Suprapubic skin (tissue), 4 donors: ENCODE data around the gene DNAAF1. TPM values are rescaled to one million over a fixed set of nuclear protein-coding genes. Genes with fewer than 3 reads are reported as not detected.
A peak's percentile ranks its signal among the peaks of the same experiment; 100 is the strongest.

Experiments
- DNase-seq, 2 donors: peaks; one replicate each; pipeline ENCODE4 v3.0.0-alpha.2; 2019; ENCODE audit warnings: low spot score in 2 of 2
- H3K27ac ChIP-seq: fragments of 200-600 bp; sonication (generic); one replicate; pipeline ENCODE4 v1.5.1; 2019
- H3K27me3 ChIP-seq: fragments of 200-600 bp; sonication (generic); one replicate; pipeline ENCODE4 v1.5.1; 2019
- H3K36me3 ChIP-seq: fragments of 200-600 bp; sonication (generic); one replicate; pipeline ENCODE4 v1.5.1; 2019
- H3K4me1 ChIP-seq: fragments of 200-600 bp; sonication (generic); one replicate; pipeline ENCODE4 v1.5.1; 2019
- H3K4me3 ChIP-seq: fragments of 200-600 bp; sonication (generic); one replicate; pipeline ENCODE4 v1.5.1; 2019; ENCODE audit warnings: mild to moderate bottlenecking
- H3K9me3 ChIP-seq: fragments of 200-600 bp; sonication (generic); one replicate; pipeline ENCODE4 v1.5.1; 2019
- EP300 ChIP-seq: sonication (generic); formaldehyde crosslinking; IDR thresholded peaks from one replicate; pipeline ENCODE4 v1.6.1; 2017; ENCODE audit warnings: antibody characterized with exemption
- POLR2A ChIP-seq, 2 donors: fragments of 450-650 bp; IDR thresholded peaks; one replicate each; pipeline ENCODE4 v1.6.1; 2017; ENCODE audit warnings: antibody characterized with exemption in 2 of 2, mild to moderate bottlenecking in 2 of 2, moderate library complexity in 2 of 2
- POLR2AphosphoS5 ChIP-seq, 3 donors: sonication (generic); formaldehyde crosslinking; IDR thresholded peaks; one replicate each; pipeline ENCODE4 v1.6.1; 2017; ENCODE audit warnings: antibody characterized with exemption in 3 of 3
- WGBS: methylation state at CpG from one replicate; pipeline ENCODE4 v1.1.5; 2018; 5-methylcytosine and 5-hydroxymethylcytosine counted together
- total RNA-seq, 4 donors: library from RNA; depleted of rRNA; stranded (reverse); fragments of >200 nt; gene quantifications; one replicate each; pipeline ENCODE4 v1.1.0, GENCODE V29; 2016
- TF ChIP-seq, protein P1 (sequence below), 2 donors: fragments of 200-600 bp in 1 of 2; fragments of 450-650 bp in 1 of 2; sonication (generic) in 1 of 2; IDR thresholded peaks; one replicate each; pipeline ENCODE4 v1.5.1; 2016 to 2019; ENCODE audit warnings: antibody characterized with exemption in 2 of 2, mild to moderate bottlenecking in 1 of 2, moderate library complexity in 1 of 2

The DNAAF1 gene
- total RNA-seq: under 1 TPM in 2 of 4 donors, not detected in 2; 0.72 to 0.89 TPM

DNA sequence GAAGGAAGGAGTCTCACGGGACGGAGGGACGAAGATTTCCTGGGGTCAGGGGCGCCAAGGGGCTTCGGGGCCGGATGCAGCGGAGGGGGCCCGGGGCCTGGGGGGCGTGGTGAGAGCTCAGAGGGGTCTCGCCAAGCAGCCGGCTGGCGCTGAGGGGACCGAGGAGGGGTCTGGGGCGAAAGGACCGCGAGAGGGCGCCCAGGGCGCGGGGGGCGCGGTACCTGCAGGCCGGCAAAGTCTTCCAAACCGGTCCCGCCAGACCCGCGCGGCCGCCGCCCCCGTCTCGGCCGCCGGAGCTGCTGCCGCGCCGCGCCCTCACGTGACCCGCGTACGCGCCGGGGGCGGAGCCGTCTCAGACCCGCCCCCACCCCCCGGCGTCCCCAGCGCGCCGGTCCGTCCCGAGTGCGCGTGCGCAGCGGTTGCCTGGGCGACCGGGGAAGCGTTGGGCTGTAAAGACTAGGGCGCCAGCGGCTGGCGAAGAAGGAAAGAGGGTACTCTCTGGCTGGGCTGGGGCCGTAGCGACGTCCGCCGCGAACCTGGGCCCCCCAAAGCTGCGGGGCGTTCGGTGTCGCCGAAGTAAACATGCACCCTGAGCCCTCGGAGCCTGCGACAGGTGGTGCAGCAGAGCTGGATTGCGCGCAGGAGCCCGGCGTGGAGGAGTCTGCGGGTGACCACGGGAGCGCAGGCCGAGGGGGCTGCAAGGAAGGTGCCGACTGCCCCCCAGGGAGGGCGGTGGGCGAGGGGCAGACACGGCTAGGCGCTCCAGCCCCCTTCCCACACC lies at the start of gene DNAAF1, which contains the start of gene HSDL1:
Gene DNAAF1, plus strand, starts transcription at position 450 of the 781 bp plus-strand sequence. Its CDS starts 133 bp downstream, at position 583.
Gene HSDL1, minus strand, starts transcription at position 319 of the 781 bp plus-strand sequence. CDS start 13,856 bp downstream, outside the sequence.
- Histone ChIP-seq H3K27ac (peak within 1 kb of the TSS; percentile 75), H3K36me3 (no peaks in the 10 kb centered on the region), H3K27me3 (no peaks in the 10 kb centered on the region), H3K9me3 (no peaks in the 10 kb centered on the region), H3K4me1 (peaks cover 16% of the 10 kb centered on the region), H3K4me3 (peak within 1 kb of the TSS; percentile 83)
- peak; percentile 92 for DNase-seq
- WGBS: under 1% methylated on average over 55 of the region's 89 CpGs
- no peak for TF ChIP-seq POLR2AphosphoS5 (IDR thresholded peaks at IDR 0.05)
- no peak for TF ChIP-seq POLR2A (IDR thresholded peaks at IDR 0.05)
- TF ChIP-seq, protein P1, sequence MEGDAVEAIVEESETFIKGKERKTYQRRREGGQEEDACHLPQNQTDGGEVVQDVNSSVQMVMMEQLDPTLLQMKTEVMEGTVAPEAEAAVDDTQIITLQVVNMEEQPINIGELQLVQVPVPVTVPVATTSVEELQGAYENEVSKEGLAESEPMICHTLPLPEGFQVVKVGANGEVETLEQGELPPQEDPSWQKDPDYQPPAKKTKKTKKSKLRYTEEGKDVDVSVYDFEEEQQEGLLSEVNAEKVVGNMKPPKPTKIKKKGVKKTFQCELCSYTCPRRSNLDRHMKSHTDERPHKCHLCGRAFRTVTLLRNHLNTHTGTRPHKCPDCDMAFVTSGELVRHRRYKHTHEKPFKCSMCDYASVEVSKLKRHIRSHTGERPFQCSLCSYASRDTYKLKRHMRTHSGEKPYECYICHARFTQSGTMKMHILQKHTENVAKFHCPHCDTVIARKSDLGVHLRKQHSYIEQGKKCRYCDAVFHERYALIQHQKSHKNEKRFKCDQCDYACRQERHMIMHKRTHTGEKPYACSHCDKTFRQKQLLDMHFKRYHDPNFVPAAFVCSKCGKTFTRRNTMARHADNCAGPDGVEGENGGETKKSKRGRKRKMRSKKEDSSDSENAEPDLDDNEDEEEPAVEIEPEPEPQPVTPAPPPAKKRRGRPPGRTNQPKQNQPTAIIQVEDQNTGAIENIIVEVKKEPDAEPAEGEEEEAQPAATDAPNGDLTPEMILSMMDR (IDR thresholded peaks at IDR 0.05): no peak
- no peak for TF ChIP-seq EP300

DNA sequence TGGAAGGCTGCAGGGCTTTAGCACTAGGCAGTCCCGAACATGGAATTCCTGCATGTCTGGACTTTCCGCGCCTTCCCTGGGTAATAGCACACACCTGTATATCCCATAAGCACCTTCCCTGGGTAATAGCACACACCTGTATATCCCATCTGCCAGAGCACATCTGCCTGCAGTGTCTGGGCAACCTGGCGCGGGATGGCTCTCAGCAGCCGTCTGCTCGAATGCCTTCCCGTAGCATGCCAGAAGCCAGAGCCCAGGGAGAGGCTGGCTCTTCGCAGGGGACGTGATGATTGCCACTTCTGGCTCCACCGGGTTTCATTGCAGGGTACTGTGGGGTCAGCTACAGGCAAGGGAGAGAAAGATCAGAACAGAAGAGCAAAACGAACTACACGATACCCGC lies 49.6 kb upstream of the DNAAF1 start:
- DNase-seq: no peak
- H3K27me3 ChIP-seq: no peaks in the 10 kb centered on the region
- 91% methylated on average over 14 of the region's 14 CpGs for WGBS
- TF ChIP-seq EP300: no peak
- TF ChIP-seq POLR2AphosphoS5 (IDR thresholded peaks at IDR 0.05): no peak
- TF ChIP-seq, protein P1 (IDR thresholded peaks at IDR 0.05): no peak
- no peak for TF ChIP-seq POLR2A (IDR thresholded peaks at IDR 0.05)
- no peak overlapping the region for H3K4me3 ChIP-seq
- H3K4me1 ChIP-seq: no peaks in the 10 kb centered on the region
- H3K27ac ChIP-seq: no peak overlapping the region
- peaks cover 85% of the 10 kb centered on the region for H3K36me3 ChIP-seq
- no peaks in the 10 kb centered on the region for H3K9me3 ChIP-seq

DNA sequence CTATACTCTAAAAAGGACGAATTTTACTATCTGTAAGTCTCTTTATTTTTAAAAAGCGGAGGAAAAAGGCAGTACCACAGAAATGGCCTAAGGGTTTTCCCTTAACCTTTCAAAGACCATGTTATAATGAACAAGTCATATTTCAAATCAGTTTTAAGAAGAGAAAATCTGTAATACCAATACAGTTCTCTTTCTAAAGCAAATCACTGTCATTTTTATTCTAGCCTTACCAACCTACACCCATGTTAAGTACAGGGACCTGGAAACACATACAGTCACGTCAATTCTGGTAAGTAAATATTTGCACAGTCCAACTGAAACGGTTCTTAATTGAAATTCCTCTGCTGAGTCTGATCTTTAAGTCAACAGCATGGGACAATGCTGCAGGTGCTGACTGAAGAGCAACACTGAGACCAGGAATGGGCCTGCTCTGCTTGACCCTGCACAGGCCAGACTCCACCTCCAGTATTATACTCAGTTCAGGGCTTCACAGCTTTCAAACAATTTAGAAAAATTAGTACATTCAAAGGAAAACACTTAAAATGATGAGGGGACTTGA lies 48.6 kb upstream of the DNAAF1 start:
- H3K27me3 ChIP-seq: no peaks in the 10 kb centered on the region
- TF ChIP-seq POLR2A (IDR thresholded peaks at IDR 0.05): no peak
- TF ChIP-seq EP300: no peak
- TF ChIP-seq, protein P1 (IDR thresholded peaks at IDR 0.05): no peak
- TF ChIP-seq POLR2AphosphoS5 (IDR thresholded peaks at IDR 0.05): no peak
- no peaks in the 10 kb centered on the region for H3K4me1 ChIP-seq
- H3K36me3 ChIP-seq: peaks cover 79% of the 10 kb centered on the region
- DNase-seq: no peak
- no peaks in the 10 kb centered on the region for H3K9me3 ChIP-seq
- H3K4me3 ChIP-seq: no peak overlapping the region
- H3K27ac ChIP-seq: no peak overlapping the region
- 82% methylated on average over 4 of the region's 4 CpGs for WGBS

DNA sequence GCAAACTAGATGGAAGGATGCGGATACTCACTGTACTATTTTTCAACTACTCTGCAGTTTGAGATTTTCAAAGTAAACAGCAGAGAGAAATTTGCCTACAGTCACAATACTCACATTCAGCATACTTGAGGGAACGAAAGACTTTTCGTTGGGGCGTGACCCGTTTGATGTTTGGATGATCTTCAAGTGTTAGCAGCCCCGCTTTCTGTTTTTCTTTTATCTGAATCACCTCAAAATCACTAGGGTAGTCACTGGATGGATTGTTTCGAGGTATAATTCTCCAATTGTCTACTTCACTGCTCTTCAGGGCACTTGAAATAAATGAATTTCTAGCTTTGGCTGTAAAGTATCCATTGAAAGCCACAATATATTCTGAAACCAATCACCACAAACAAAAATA lies 46.2 kb upstream of the DNAAF1 start:
- Histone ChIP-seq H3K36me3 (peaks cover 57% of the 10 kb centered on the region), H3K27me3 (no peaks in the 10 kb centered on the region), H3K9me3 (no peaks in the 10 kb centered on the region), H3K27ac (no peak overlapping the region), H3K4me1 (peaks cover 7% of the 10 kb centered on the region), H3K4me3 (no peak overlapping the region)
- DNase-seq: no peak
- WGBS: 88% methylated on average over 7 of the region's 7 CpGs
- no peak for TF ChIP-seq EP300
- TF ChIP-seq POLR2AphosphoS5 (IDR thresholded peaks at IDR 0.05): no peak
- TF ChIP-seq POLR2A (IDR thresholded peaks at IDR 0.05): no peak
- TF ChIP-seq, protein P1 (IDR thresholded peaks at IDR 0.05): no peak

DNA sequence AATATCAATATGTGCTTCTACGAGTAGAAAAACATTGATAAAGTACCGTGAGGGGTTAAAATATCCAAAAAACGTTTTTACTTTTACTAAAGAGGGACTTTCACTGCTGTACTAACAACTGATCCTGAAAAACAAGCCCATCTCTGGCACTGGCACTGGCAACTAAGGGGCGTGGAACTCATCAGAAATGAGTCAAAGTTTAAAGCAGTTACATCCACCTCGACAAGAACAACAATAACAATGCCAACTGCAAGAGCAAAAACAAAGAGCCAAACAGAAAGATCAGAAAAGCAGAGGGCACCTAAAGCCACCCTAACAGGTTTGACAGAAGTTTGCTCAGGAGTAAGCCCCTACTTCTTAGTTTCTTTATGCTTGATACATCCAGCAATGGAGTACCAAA lies 41.4 kb upstream of the DNAAF1 start:
- H3K4me3 ChIP-seq: no peak overlapping the region
- peaks cover 12% of the 10 kb centered on the region for H3K4me1 ChIP-seq
- no peak for DNase-seq
- no peaks in the 10 kb centered on the region for H3K27me3 ChIP-seq
- peak overlapping the region; percentile 36 for H3K27ac ChIP-seq
- peaks cover 19% of the 10 kb centered on the region for H3K36me3 ChIP-seq
- WGBS: 40% methylated on average over 5 of the region's 5 CpGs
- H3K9me3 ChIP-seq: no peaks in the 10 kb centered on the region
- TF ChIP-seq POLR2AphosphoS5 (IDR thresholded peaks at IDR 0.05) (no peak), POLR2A (IDR thresholded peaks at IDR 0.05) (no peak), EP300 (no peak)
- TF ChIP-seq, protein P1 (IDR thresholded peaks at IDR 0.05): no peak
